Natural killer cell (primary cell): ENCODE measurements around the gene ZRANB1. TPM values are rescaled to one million over a fixed set of nuclear protein-coding genes. Genes with fewer than 3 reads are reported as not detected.

Experiments
- ATAC-seq, 3 donors: fragments of 150-1000 bp in 2 of 3; fragments of 200-7000 bp in 1 of 3; cut with Tn5 transposase; 1 replicate in 1 of 3; 2 replicates in 2 of 3; pipeline ENCODE4 v1.10.0; 2021; ENCODE audit warnings: mild to moderate bottlenecking in 2 of 3, moderate library complexity in 2 of 3
- DNase-seq, 2 donors: peaks; one replicate each; pipeline versions ENCODE4 v3.0.0 to v3.0.0-alpha.2; 2013 to 2021; ENCODE audit warnings: mixed read lengths in 1 of 2
- H3K27ac ChIP-seq: one replicate; pipeline ENCODE4 v1.5.1; 2013; ENCODE audit warnings: mild to moderate bottlenecking, low read length
- H3K27me3 ChIP-seq: one replicate; pipeline ENCODE4 v1.6.1; 2013; ENCODE audit warnings: low read length; ENCODE audit not compliant: control insufficient read depth, insufficient read depth
- H3K36me3 ChIP-seq: one replicate; pipeline ENCODE4 v1.6.1; 2013; ENCODE audit warnings: low read length; ENCODE audit not compliant: control insufficient read depth, insufficient read depth
- H3K4me1 ChIP-seq: one replicate; pipeline ENCODE4 v1.6.1; 2013; ENCODE audit warnings: low read length; ENCODE audit not compliant: control insufficient read depth, insufficient read depth
- H3K4me3 ChIP-seq: one replicate; pipeline ENCODE4 v1.5.1; 2013; ENCODE audit warnings: low read length
- H3K9me3 ChIP-seq: one replicate; pipeline ENCODE4 v1.6.1; 2013; ENCODE audit warnings: low read length; ENCODE audit not compliant: control insufficient read depth, insufficient read depth
- H3K27ac Mint-ChIP-seq, 2 donors: one replicate each; pipeline ENCODE4 v1.8.0; 2022; ENCODE audit warnings: mild to moderate bottlenecking in 2 of 2, mixed read lengths in 2 of 2, moderate library complexity in 1 of 2
- H3K27me3 Mint-ChIP-seq, 2 donors: one replicate each; pipeline ENCODE4 v1.8.0; 2022; ENCODE audit warnings: low read depth in 2 of 2, mixed read lengths in 2 of 2
- H3K36me3 Mint-ChIP-seq: one replicate; pipeline ENCODE4 v1.8.0; 2022; ENCODE audit warnings: mixed read lengths
- H3K4me1 Mint-ChIP-seq, 2 donors: one replicate each; pipeline ENCODE4 v1.8.0; 2022; ENCODE audit warnings: mixed read lengths in 2 of 2
- H3K4me3 Mint-ChIP-seq: one replicate; pipeline ENCODE4 v1.8.0; 2022; ENCODE audit warnings: mild to moderate bottlenecking, moderate library complexity, mixed read lengths
- H3K9me3 Mint-ChIP-seq, 2 donors: one replicate each; pipeline ENCODE4 v1.8.0; 2022; ENCODE audit warnings: mixed read lengths in 2 of 2
- CTCF ChIP-seq: fragments of 200-600 bp; IDR thresholded peaks from one replicate; pipeline ENCODE4 v1.8.0; 2022; ENCODE audit warnings: antibody characterized with exemption
- WGBS: methylation state at CpG from one replicate; pipeline ENCODE4 v1.1.7; 2013; ENCODE audit warnings: missing lambda C conversion rate; ENCODE audit not compliant: insufficient coverage; 5-methylcytosine and 5-hydroxymethylcytosine counted together
- intact Hi-C: fragments of 100-400 bp; cut with micrococcal nuclease; formaldehyde crosslinking; loops from one replicate; pipeline ENCODE4 v1.14.2; 2022
- total RNA-seq, 4 donors: library from RNA; stranded (reverse); fragments of 120-200 nt in 1 of 4; gene quantifications; one replicate each; pipeline versions ENCODE4 v1.2.3 to v1.2.4, GENCODE V29; 2013 to 2022

ZRANB1 gene
- total RNA-seq, 3 donors from 2014 or later (not counting 1 experiment from before 2014, with no cell fraction given): 18.0 to 20.5 (median 18.8) TPM

GRCh38 chr10:124971276-124971675 is 29.4 kb downstream of the ZRANB1 start:
- 17% methylated on average over 1 of the region's 2 CpGs for WGBS

GRCh38 chr10:124972637-124973036 is 30.7 kb downstream of the ZRANB1 start:
- DNase-seq (no peak), ATAC-seq (no peak)
- Mint-ChIP-seq H3K27ac (no peak overlapping the region), H3K4me3 (no peak overlapping the region), H3K36me3 (no peaks in the 10 kb centered on the region), H3K9me3 (no peaks in the 10 kb centered on the region), H3K27me3 (no peaks in the 10 kb centered on the region), H3K4me1 (peaks cover 38 to 40% of the 10 kb centered on the region in 2 donors)
- intact Hi-C loops: no loop called here
- Histone ChIP-seq H3K27me3 (no peaks in the 10 kb centered on the region), H3K36me3 (peaks cover 17% of the 10 kb centered on the region), H3K4me1 (peaks cover 32% of the 10 kb centered on the region), H3K9me3 (no peaks in the 10 kb centered on the region), H3K4me3 (no peak overlapping the region), H3K27ac (no peak overlapping the region)
- TF ChIP-seq CTCF: no peak
- WGBS: 92% methylated on average over 5 of the region's 7 CpGs

More at GRCh38 chr10:124971276-124971675, 29.4 kb downstream of the ZRANB1 start:
- intact Hi-C loops: no loop called here
- H3K27me3 Mint-ChIP-seq: no peaks in the 10 kb centered on the region
- Histone ChIP-seq H3K9me3 (no peaks in the 10 kb centered on the region), H3K4me1 (peaks cover 18% of the 10 kb centered on the region), H3K27ac (no peak overlapping the region), H3K4me3 (no peak overlapping the region), H3K27me3 (no peaks in the 10 kb centered on the region), H3K36me3 (peaks cover 28% of the 10 kb centered on the region)
- H3K9me3 Mint-ChIP-seq: no peaks in the 10 kb centered on the region
- ATAC-seq (no peak), DNase-seq (no peak)
- no peaks in the 10 kb centered on the region for H3K36me3 Mint-ChIP-seq
- H3K4me1 Mint-ChIP-seq: peaks cover 31 to 33% of the 10 kb centered on the region in 2 donors
- no peak overlapping the region for H3K4me3 Mint-ChIP-seq
- no peak for TF ChIP-seq CTCF
- H3K27ac Mint-ChIP-seq: no peak overlapping the region

GRCh38 chr10:124974131-124974530 is 32.2 kb downstream of the ZRANB1 start:
- Mint-ChIP-seq H3K27ac (no peak overlapping the region), H3K9me3 (no peaks in the 10 kb centered on the region)
- H3K36me3 ChIP-seq: peaks cover 14% of the 10 kb centered on the region

More at GRCh38 chr10:124974131-124974530, 32.2 kb downstream of the ZRANB1 start:
- DNase-seq (no peak), ATAC-seq (no peak)
- no peak for TF ChIP-seq CTCF
- Histone ChIP-seq H3K27me3 (no peaks in the 10 kb centered on the region), H3K9me3 (no peaks in the 10 kb centered on the region), H3K4me1 (peaks cover 37% of the 10 kb centered on the region), H3K27ac (no peak overlapping the region), H3K4me3 (no peak overlapping the region)
- over 99% methylated on average over 5 of the region's 5 CpGs for WGBS
- intact Hi-C loops: no loop called here
- peaks cover 49% of the 10 kb centered on the region in 2 donors for H3K4me1 Mint-ChIP-seq
- H3K27me3 Mint-ChIP-seq: no peaks in the 10 kb centered on the region
- H3K36me3 Mint-ChIP-seq: no peaks in the 10 kb centered on the region
- no peak overlapping the region for H3K4me3 Mint-ChIP-seq
